Neural crest cell (in vitro differentiated cells): ENCODE measurements around the gene UXS1. TPM values are rescaled to one million over a fixed set of nuclear protein-coding genes. Genes with fewer than 3 reads are reported as not detected.

ENCODE experiments used
- DNase-seq: peaks from one replicate; pipeline ENCODE4 v3.0.0; 2021; ENCODE audit warnings: low read depth, mixed read lengths, low spot score
- H3K27ac Mint-ChIP-seq: one replicate; pipeline ENCODE4 v1.8.0; 2021; ENCODE audit warnings: mild to moderate bottlenecking, mixed read lengths; ENCODE audit not compliant: unreplicated experiment
- H3K27me3 Mint-ChIP-seq: 2 replicates; pipeline ENCODE4 v1.8.0; 2021; ENCODE audit warnings: low read depth, mild to moderate bottlenecking, mixed read lengths
- H3K36me3 Mint-ChIP-seq: 2 replicates; pipeline ENCODE4 v1.8.0; 2021; ENCODE audit warnings: low read depth, mild to moderate bottlenecking, mixed read lengths
- H3K4me1 Mint-ChIP-seq: 2 replicates; pipeline ENCODE4 v1.8.0; 2021; ENCODE audit warnings: mixed read lengths
- H3K4me3 Mint-ChIP-seq: one replicate; pipeline ENCODE4 v1.8.0; 2021; ENCODE audit warnings: mild to moderate bottlenecking, mixed read lengths
- H3K9me3 Mint-ChIP-seq: 2 replicates; pipeline ENCODE4 v1.8.0; 2021; ENCODE audit warnings: mixed read lengths
- CTCF ChIP-seq: fragments of 200-600 bp; sonication (generic); conservative IDR thresholded peaks from 2 replicates; pipeline ENCODE4 v1.5.0; 2021; ENCODE audit warnings: antibody characterized with exemption, mild to moderate bottlenecking
- total RNA-seq: library from RNA; stranded (reverse); gene quantifications from 2 replicates; pipeline ENCODE4 v1.2.1, GENCODE V29; 2021

Gene UXS1
- total RNA-seq, 1 donor from 2014 or later: 55.4 TPM

GRCh38 chr2:106126705-106127281 is 67.3 kb downstream of the UXS1 start:
- Mint-ChIP-seq H3K36me3 (peaks cover 17% of the 10 kb centered on the region), H3K27ac (no peak overlapping the region), H3K4me3 (no peak overlapping the region), H3K4me1 (no peaks in the 10 kb centered on the region), H3K27me3 (no peaks in the 10 kb centered on the region), H3K9me3 (no peaks in the 10 kb centered on the region)
- no peak for TF ChIP-seq CTCF
- DNase-seq: no peak

GRCh38 chr2:106126295-106126694 is 67.8 kb downstream of the UXS1 start:
- H3K27ac Mint-ChIP-seq: no peak overlapping the region
- no peak for TF ChIP-seq CTCF

GRCh38 chr2:106124905-106125549 is 69.1 kb downstream of the UXS1 start:
- H3K27ac Mint-ChIP-seq: no peak overlapping the region
- peaks cover 17% of the 10 kb centered on the region for H3K36me3 Mint-ChIP-seq
- no peaks in the 10 kb centered on the region for H3K9me3 Mint-ChIP-seq
- no peaks in the 10 kb centered on the region for H3K4me1 Mint-ChIP-seq
- no peak for TF ChIP-seq CTCF
- no peak overlapping the region for H3K4me3 Mint-ChIP-seq
- DNase-seq: no peak
- no peaks in the 10 kb centered on the region for H3K27me3 Mint-ChIP-seq

More at GRCh38 chr2:106126295-106126694, 67.8 kb downstream of the UXS1 start:
- Mint-ChIP-seq H3K9me3 (no peaks in the 10 kb centered on the region), H3K27me3 (no peaks in the 10 kb centered on the region), H3K4me3 (no peak overlapping the region), H3K4me1 (no peaks in the 10 kb centered on the region), H3K36me3 (peaks cover 17% of the 10 kb centered on the region)
- DNase-seq: no peak

- H3K27ac Mint-ChIP-seq: no peak overlapping the region
- H3K27me3 Mint-ChIP-seq: no peaks in the 10 kb centered on the region
- no peak for TF ChIP-seq CTCF
- no peak overlapping the region for H3K4me3 Mint-ChIP-seq
- no peaks in the 10 kb centered on the region for H3K9me3 Mint-ChIP-seq
- no peaks in the 10 kb centered on the region for H3K4me1 Mint-ChIP-seq
- peaks cover 13% of the 10 kb centered on the region for H3K36me3 Mint-ChIP-seq
- no peak for DNase-seq
Measured at GRCh38 chr2:106124106-106124756, 69.9 kb downstream of the UXS1 start.

GRCh38 chr2:106122157-106122556 is 71.9 kb downstream of the UXS1 start:
- Mint-ChIP-seq H3K36me3 (peaks cover 5% of the 10 kb centered on the region), H3K4me1 (peaks cover 11% of the 10 kb centered on the region), H3K27ac (no peak overlapping the region), H3K4me3 (no peak overlapping the region), H3K27me3 (no peaks in the 10 kb centered on the region), H3K9me3 (no peaks in the 10 kb centered on the region)
- no peak for DNase-seq
- TF ChIP-seq CTCF: no peak
